Endothelial cell of umbilical vein (primary cell): ENCODE data around the gene ISL2.

ENCODE experiments used
- POLR2A ChIP-seq: IDR thresholded peaks from 2 replicates; pipeline ENCODE4 v1.6.1; 2012; ENCODE audit warnings: low read depth, mild to moderate bottlenecking, control low read depth, low read length
- POLR2AphosphoS5 ChIP-seq: IDR thresholded peaks from 2 replicates; pipeline ENCODE4 v1.6.1; 2012; ENCODE audit warnings: low read depth, mild to moderate bottlenecking, control low read depth, low read length, moderate library complexity; ENCODE audit not compliant: insufficient read depth
- TF ChIP-seq, protein P1 (sequence below), 2 donors: IDR thresholded peaks; 1 replicate in 1 of 2; 2 replicates in 1 of 2; pipeline ENCODE4 v1.5.1; 2011; ENCODE audit warnings: low read length in 2 of 2, mild to moderate bottlenecking in 2 of 2, moderate library complexity in 2 of 2, control low read depth in 1 of 2, inconsistent platforms in 1 of 2, low read depth in 1 of 2; ENCODE audit not compliant: insufficient read depth in 1 of 2; ENCODE audit errors: extremely low read depth in 1 of 2
- TF ChIP-seq, protein P2 (sequence below): IDR thresholded peaks from 2 replicates; pipeline ENCODE4 v1.6.1; 2011; ENCODE audit not compliant: insufficient read depth, insufficient read length

DNA sequence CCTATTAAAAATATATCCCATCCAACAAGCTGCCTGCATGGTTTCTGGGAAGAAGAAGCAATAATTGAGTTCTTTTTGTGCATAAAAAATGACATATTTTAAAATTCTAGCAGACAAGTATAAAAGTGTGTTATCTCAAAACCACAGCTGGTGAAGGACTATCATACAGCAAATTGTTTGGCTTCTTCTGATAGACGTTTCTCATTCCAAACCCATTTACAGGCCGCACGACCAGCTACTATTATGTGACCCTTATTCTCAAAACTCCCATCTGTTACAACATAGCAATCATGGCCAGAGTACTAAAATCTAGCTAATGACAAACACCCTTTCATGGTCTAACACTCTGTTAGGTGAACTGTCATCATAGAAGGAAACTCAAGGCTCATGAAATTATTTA, 47.0 kb upstream of the ISL2 start:
- TF ChIP-seq, protein P1, sequence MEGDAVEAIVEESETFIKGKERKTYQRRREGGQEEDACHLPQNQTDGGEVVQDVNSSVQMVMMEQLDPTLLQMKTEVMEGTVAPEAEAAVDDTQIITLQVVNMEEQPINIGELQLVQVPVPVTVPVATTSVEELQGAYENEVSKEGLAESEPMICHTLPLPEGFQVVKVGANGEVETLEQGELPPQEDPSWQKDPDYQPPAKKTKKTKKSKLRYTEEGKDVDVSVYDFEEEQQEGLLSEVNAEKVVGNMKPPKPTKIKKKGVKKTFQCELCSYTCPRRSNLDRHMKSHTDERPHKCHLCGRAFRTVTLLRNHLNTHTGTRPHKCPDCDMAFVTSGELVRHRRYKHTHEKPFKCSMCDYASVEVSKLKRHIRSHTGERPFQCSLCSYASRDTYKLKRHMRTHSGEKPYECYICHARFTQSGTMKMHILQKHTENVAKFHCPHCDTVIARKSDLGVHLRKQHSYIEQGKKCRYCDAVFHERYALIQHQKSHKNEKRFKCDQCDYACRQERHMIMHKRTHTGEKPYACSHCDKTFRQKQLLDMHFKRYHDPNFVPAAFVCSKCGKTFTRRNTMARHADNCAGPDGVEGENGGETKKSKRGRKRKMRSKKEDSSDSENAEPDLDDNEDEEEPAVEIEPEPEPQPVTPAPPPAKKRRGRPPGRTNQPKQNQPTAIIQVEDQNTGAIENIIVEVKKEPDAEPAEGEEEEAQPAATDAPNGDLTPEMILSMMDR (IDR thresholded peaks at IDR 0.05; ENCODE audit: extremely low read depth in 1 of 2, insufficient read depth in 1 of 2, low read depth in 1 of 2, low read length in 2 of 2) = no peak
- no peak for TF ChIP-seq POLR2A
- TF ChIP-seq, protein P2, sequence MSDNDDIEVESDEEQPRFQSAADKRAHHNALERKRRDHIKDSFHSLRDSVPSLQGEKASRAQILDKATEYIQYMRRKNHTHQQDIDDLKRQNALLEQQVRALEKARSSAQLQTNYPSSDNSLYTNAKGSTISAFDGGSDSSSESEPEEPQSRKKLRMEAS = no peak
- no peak for TF ChIP-seq POLR2AphosphoS5
